PC-9 (cell line): ENCODE results near the gene UTS2R. TPM values are rescaled to one million over a fixed set of nuclear protein-coding genes. Genes with fewer than 3 reads are reported as not detected.

Source experiments
- BruUV-seq: library from RNA; stranded (reverse); fragments of 400-500 nt; replicated peaks from 2 replicates; lab custom pipeline; 2021; lab: Mats Ljungman, UMichigan
- CTCF ChIA-PET: fragments of 300-600 bp; sonication (Branson Sonifier 250); formaldehyde crosslinking; loops from one replicate; lab custom pipeline; 2022; ENCODE audit warnings: antibody characterized with exemption; lab: Charles Lee
- POLR2A ChIA-PET: fragments of 300-600 bp; sonication (Branson Sonifier 250); formaldehyde crosslinking; loops from one replicate; lab custom pipeline; 2022; ENCODE audit warnings: antibody characterized with exemption; ENCODE audit not compliant: unreplicated experiment; lab: Charles Lee
- DNase-seq, 2 experiments: peaks; one replicate each; pipeline versions ENCODE4 v3.0.0 to v3.0.0-alpha.2; 2015 to 2022; ENCODE audit warnings: mixed read lengths in 1 of 2
- H2AFZ ChIP-seq: fragments of 200-600 bp; sonication (generic); 2 replicates; pipeline ENCODE4 v1.8.1; 2017; ENCODE audit warnings: antibody characterized with exemption
- H3F3A ChIP-seq: fragments of 200-600 bp; sonication (generic); 2 replicates; pipeline ENCODE4 v1.8.1; 2017; ENCODE audit warnings: antibody characterized with exemption, mild to moderate bottlenecking, low read depth; ENCODE audit not compliant: insufficient read depth
- H3K27ac ChIP-seq: fragments of 200-600 bp; sonication (generic); 2 replicates; pipeline ENCODE4 v1.6.1; 2016; ENCODE audit warnings: mixed run types
- H3K27me3 ChIP-seq: fragments of 200-600 bp; sonication (generic); 2 replicates; pipeline ENCODE4 v1.6.1; 2016; ENCODE audit warnings: low read depth, mixed run types; ENCODE audit not compliant: insufficient read depth
- H3K36me3 ChIP-seq: fragments of 200-600 bp; sonication (generic); 2 replicates; pipeline ENCODE4 v1.6.1; 2016; ENCODE audit warnings: low read depth, mixed run types
- H3K4me1 ChIP-seq: fragments of 200-600 bp; sonication (generic); replicated peaks from 2 replicates; pipeline ENCODE4 v1.6.1; 2016; ENCODE audit warnings: mixed run types; ENCODE audit not compliant: insufficient read depth
- H3K4me2 ChIP-seq: fragments of 200-600 bp; sonication (generic); 2 replicates; pipeline ENCODE4 v1.6.1; 2017; ENCODE audit warnings: mixed run types
- H3K4me3 ChIP-seq: fragments of 200-600 bp; sonication (generic); 2 replicates; pipeline ENCODE4 v1.6.1; 2016; ENCODE audit warnings: mixed run types
- H3K79me2 ChIP-seq: fragments of 200-600 bp; sonication (generic); 2 replicates; pipeline ENCODE4 v1.6.1; 2017; ENCODE audit warnings: low read depth, mixed run types
- H3K9me2 ChIP-seq: fragments of 200-600 bp; sonication (generic); 2 replicates; pipeline ENCODE4 v1.8.1; 2017; ENCODE audit warnings: mild to moderate bottlenecking; ENCODE audit not compliant: insufficient read depth
- H3K9me3 ChIP-seq: fragments of 200-600 bp; sonication (generic); 2 replicates; pipeline ENCODE4 v1.8.1; 2016; ENCODE audit warnings: low read depth; ENCODE audit not compliant: insufficient read depth
- H4K20me1 ChIP-seq: fragments of 200-600 bp; sonication (generic); 2 replicates; pipeline ENCODE4 v1.8.1; 2017; ENCODE audit not compliant: insufficient read depth
- CTCF ChIP-seq: fragments of 200-600 bp; sonication (generic); conservative IDR thresholded peaks from 2 replicates; pipeline ENCODE4 v1.6.1; 2017; ENCODE audit warnings: mixed run types, antibody characterized with exemption, mild to moderate bottlenecking, moderate library complexity
- EZH2 ChIP-seq: fragments of 200-600 bp; sonication (generic); IDR thresholded peaks from 2 replicates; pipeline ENCODE4 v1.8.0; 2017; ENCODE audit warnings: antibody characterized with exemption, low read depth
- intact Hi-C: fragments of 100-400 bp; cut with micrococcal nuclease; formaldehyde crosslinking; loops from one replicate; pipeline ENCODE4 v1.10.0; 2022; ENCODE audit not compliant: unreplicated experiment
- total RNA-seq: library from RNA; stranded (reverse); gene quantifications from 2 replicates; pipeline ENCODE4 v1.2.3, GENCODE V29; 2021

The UTS2R gene
- total RNA-seq, 1 experiment from 2014 or later, result not detected

GRCh38 chr17:82342361-82343079 lies 29.0 kb upstream of the UTS2R start:
- Histone ChIP-seq H4K20me1 (no peaks in the 10 kb centered on the region), H3K27me3 (no peaks in the 10 kb centered on the region), H3K4me1 (peaks cover 7% of the 10 kb centered on the region), H3K4me2 (no peak overlapping the region), H3K9me2 (no peaks in the 10 kb centered on the region), H3K27ac (no peak overlapping the region), H3K36me3 (no peaks in the 10 kb centered on the region), H2AFZ (no peak overlapping the region), H3F3A (no peaks in the 10 kb centered on the region; the same call in 1 of the 2 replicates), H3K9me3 (no peaks in the 10 kb centered on the region), H3K79me2 (no peaks in the 10 kb centered on the region), H3K4me3 (no peak overlapping the region)
- no TSS peak for BruUV-seq
- ChIA-PET POLR2A (no interaction called here), CTCF (interaction anchor here (0.6 kb wide), 1 partner anchor 217 kb away, joined by 6 read pairs; no protein-coding TSS in a partner anchor)
- intact Hi-C loops, result no loop called here
- no peak for DNase-seq
- no peak for TF ChIP-seq CTCF
- no peak for TF ChIP-seq EZH2

- H3K27me3 ChIP-seq, result no peaks in the 10 kb centered on the region
- no peak overlapping the region for H3K4me3 ChIP-seq
- intact Hi-C loops, result no loop called here
- no peak overlapping the region for H3K4me2 ChIP-seq
- no peaks in the 10 kb centered on the region for H3K36me3 ChIP-seq
- H2AFZ ChIP-seq, result no peak overlapping the region
- no peak for DNase-seq
- no peaks in the 10 kb centered on the region; the same call in 1 of the 2 replicates for H3F3A ChIP-seq
- BruUV-seq, result no TSS peak
- H3K9me3 ChIP-seq, result no peaks in the 10 kb centered on the region
- no peaks in the 10 kb centered on the region for H4K20me1 ChIP-seq
- no peak overlapping the region for H3K27ac ChIP-seq
- ChIA-PET POLR2A (interaction anchor here (0.5 to 0.7 kb wide), 3 partner anchors 19 to 411 kb away, joined by 3 to 8 read pairs (median 5); no protein-coding TSS in a partner anchor), CTCF (no interaction called here)
- H3K4me1 ChIP-seq, result peaks cover 5% of the 10 kb centered on the region
- H3K9me2 ChIP-seq, result no peaks in the 10 kb centered on the region
- TF ChIP-seq CTCF, result no peak
- no peak for TF ChIP-seq EZH2
- no peaks in the 10 kb centered on the region for H3K79me2 ChIP-seq
These were observed 28.0 kb upstream of the UTS2R start for GRCh38 chr17:82343560-82343959.

- Histone ChIP-seq H4K20me1 (no peaks in the 10 kb centered on the region), H3K27ac (no peak overlapping the region), H3F3A (no peaks in the 10 kb centered on the region; the same call in 1 of the 2 replicates), H3K4me2 (no peak overlapping the region), H3K4me3 (no peak overlapping the region), H3K9me3 (no peaks in the 10 kb centered on the region), H3K27me3 (no peaks in the 10 kb centered on the region), H3K9me2 (no peaks in the 10 kb centered on the region), H3K4me1 (no peaks in the 10 kb centered on the region), H3K79me2 (no peaks in the 10 kb centered on the region), H3K36me3 (no peaks in the 10 kb centered on the region), H2AFZ (no peak overlapping the region)
- no peak for DNase-seq
- intact Hi-C loops, result no loop called here
- TF ChIP-seq EZH2, result no peak
- TF ChIP-seq CTCF, result no peak
- ChIA-PET CTCF (no interaction called here), POLR2A (interaction anchor here (0.5 to 0.7 kb wide), 3 partner anchors 19 to 410 kb away, joined by 3 to 8 read pairs (median 5); no protein-coding TSS in a partner anchor)
- BruUV-seq, result no TSS peak
These were observed 27.2 kb upstream of the UTS2R start for GRCh38 chr17:82344175-82344907.
